Measurements from ENCODE around the gene MAP4K1.

DNA sequence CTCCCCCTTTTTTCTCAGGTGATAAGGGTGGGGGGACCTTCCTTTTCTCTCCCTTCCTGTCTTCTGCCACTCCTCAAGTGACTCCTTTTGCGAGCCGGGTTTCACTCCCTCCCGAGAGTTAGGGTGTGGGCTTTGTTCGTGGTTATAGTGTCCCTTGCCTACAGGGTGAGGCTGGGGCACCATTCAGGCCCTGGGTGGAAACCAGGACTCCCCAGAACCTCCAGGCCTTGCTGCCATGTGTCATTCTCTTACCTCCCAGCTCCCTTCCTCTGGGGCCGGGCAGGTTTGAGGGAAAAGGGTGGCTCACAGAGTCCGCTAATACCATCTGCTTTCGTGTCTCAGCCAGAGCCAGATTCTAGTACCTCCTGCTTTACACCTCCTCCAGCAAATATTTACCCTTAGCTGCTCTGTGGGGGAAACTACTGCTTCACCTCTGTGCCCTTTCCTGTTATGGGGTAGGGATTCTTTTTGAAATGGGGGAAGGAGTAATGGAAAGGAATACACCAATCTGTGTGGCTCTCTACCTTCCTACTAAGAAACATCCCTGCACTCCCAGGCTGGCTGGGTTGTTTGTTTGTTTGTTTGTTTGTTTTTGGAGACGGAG, 32.5 kb upstream of the MAP4K1 start:
- TF ChIP-seq, protein P1, sequence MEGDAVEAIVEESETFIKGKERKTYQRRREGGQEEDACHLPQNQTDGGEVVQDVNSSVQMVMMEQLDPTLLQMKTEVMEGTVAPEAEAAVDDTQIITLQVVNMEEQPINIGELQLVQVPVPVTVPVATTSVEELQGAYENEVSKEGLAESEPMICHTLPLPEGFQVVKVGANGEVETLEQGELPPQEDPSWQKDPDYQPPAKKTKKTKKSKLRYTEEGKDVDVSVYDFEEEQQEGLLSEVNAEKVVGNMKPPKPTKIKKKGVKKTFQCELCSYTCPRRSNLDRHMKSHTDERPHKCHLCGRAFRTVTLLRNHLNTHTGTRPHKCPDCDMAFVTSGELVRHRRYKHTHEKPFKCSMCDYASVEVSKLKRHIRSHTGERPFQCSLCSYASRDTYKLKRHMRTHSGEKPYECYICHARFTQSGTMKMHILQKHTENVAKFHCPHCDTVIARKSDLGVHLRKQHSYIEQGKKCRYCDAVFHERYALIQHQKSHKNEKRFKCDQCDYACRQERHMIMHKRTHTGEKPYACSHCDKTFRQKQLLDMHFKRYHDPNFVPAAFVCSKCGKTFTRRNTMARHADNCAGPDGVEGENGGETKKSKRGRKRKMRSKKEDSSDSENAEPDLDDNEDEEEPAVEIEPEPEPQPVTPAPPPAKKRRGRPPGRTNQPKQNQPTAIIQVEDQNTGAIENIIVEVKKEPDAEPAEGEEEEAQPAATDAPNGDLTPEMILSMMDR (IDR thresholded peaks at IDR 0.05 in 4 of 5, conservative IDR thresholded peaks at IDR 0.05 in 1 of 5), result no peak
- no peak for TF ChIP-seq POLR2A (IDR thresholded peaks at IDR 0.05)

Data from gastrocnemius medialis (tissue), 4 donors.